LNCaP clone FGC (cell line): ENCODE results near the gene ANO10.

ENCODE experiments used
- DNase-seq: peaks from one replicate; pipeline ENCODE4 v3.0.0-alpha.2; 2011; ENCODE audit warnings: low read depth
- H3K4me3 ChIP-seq: 2 replicates; pipeline ENCODE4 v1.5.1; 2011; ENCODE audit warnings: mild to moderate bottlenecking, low read depth, low read length, control low read depth
- CTCF ChIP-seq: IDR thresholded peaks from 2 replicates; pipeline ENCODE4 v1.5.1; 2012; ENCODE audit warnings: mild to moderate bottlenecking; ENCODE audit not compliant: control insufficient read depth, insufficient read depth; ENCODE audit errors: extremely low read depth

The ANO10 gene

DNA sequence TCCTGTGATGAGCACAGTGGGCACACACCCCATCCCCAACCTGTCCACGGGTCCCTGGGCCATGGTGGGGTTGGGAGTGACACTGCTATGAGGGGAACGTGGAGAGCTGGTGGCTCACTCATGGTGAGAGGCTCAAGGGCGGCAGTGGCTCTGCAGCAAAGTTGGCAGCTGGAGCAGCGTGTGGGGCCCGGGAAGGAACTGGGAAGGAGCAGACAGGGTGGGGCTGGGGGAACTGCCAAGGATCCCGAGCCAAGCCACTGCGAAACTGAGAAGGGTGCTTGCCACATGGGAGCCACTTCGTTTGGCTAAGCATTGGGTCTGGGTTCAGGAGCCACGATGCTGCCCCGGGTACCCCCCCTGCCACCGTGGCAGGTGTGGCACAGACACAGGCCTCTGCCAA lies 255.3 kb downstream of the ANO10 start:
- no peak for DNase-seq
- H3K4me3 ChIP-seq, result no peak overlapping the region
- no peak for TF ChIP-seq CTCF

DNA sequence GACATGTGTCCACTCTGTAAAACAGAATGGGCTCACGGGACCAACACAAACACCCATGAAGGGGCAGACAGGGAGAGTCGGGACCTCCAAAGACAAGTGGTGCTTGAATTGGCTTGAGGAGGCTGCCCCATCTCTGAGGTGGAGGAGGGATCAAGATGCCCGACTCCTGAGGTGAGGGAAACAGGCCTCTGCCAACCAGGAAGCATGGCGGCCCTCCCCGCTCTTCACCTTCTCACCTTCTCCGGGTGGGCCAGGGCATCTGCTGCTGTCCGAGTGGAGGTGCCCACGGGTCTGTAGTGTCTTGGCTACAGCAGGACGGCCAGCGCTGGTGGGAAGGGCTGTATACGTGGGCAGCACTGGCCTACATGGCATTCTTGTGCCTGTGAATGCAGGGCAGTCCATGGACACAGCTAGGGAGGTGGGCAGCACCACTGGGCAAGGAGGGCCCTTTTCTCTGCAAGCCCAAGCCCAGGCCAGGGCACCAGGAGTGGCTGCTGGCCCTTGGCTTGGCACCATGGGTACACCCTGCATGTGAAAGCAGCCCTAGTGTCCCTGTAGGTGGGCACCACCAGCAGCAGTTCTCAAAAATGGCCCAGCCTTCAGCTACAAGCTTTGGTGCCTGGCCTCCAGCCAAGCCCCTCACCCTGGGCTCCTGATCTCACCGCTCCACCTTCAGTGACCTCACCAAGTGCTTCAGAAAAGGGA lies 256.1 kb downstream of the ANO10 start:
- DNase-seq, result no peak
- H3K4me3 ChIP-seq, result no peak overlapping the region
- TF ChIP-seq CTCF, result no peak

- DNase-seq, result no peak
- H3K4me3 ChIP-seq, result no peak overlapping the region
- no peak for TF ChIP-seq CTCF
Measured at GRCh38 chr3:43364926-43365325, 256.9 kb downstream of the ANO10 start.

DNA sequence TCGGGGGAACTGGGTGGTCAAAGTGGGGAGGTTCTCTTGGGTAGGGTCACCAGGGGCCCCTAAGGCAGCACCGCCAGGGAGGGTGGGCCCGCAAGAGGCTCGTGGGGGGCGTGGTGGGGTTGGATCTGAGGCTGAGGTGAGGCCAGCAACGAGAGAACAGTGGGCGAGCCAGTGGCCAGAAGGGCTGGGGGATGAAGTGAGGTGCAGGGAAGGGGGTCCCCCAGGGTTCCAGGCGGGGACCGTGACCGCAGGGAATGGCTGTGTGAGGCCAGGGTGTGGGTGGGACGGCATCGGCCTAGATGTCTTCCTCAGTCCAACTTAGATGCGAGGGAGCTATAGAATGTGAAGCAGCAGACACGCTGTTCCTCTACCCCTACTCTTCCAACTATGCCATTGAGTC lies 257.3 kb downstream of the ANO10 start:
- no peak overlapping the region for H3K4me3 ChIP-seq
- no peak for TF ChIP-seq CTCF
- no peak for DNase-seq

DNA sequence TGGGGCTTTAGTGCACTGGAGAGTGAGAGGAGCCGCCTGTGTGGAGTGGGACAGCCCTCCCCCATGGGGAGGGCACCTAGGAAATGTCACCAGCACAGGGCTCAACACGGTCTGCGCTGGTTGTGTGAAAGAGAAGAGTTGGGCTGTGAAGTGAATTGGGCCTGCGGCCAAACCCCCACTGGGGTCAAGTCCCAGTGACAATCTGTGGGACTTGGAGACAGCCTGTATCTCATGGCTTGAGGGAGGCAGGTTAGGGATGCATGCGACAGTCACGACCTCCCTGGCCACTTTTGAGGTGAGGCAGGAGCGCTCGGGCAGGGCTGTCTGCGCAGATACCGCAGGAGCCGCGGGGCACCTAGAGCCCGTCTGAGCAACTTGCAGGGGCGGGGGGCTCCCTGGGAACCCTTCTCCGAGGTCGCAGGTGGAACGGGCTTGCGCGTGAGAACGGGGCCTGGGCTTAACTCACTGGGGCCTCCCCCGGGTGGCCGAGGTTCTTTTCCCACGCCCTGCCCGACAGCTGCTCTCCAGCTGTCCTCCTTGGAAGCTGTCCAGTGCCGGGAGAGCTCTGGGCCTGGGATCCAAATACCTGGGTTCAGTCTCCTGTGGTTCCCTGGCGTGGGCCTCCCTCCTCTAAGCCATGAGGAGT lies 258.1 kb downstream of the ANO10 start:
- no peak for TF ChIP-seq CTCF
- DNase-seq, result no peak
- H3K4me3 ChIP-seq, result no peak overlapping the region

GRCh38 chr3:43362961-43363360 lies 258.9 kb downstream of the ANO10 start:
- no peak for DNase-seq

More at GRCh38 chr3:43362961-43363360, 258.9 kb downstream of the ANO10 start:
- TF ChIP-seq CTCF, result no peak
- H3K4me3 ChIP-seq, result no peak overlapping the region
